Sigmoid colon (tissue), 4 donors: Measurements from ENCODE around the gene NR1H3.

Source experiments
- EP300 ChIP-seq, 4 donors: sonication (generic); formaldehyde crosslinking; IDR thresholded peaks; one replicate each; pipeline ENCODE4 v1.6.1; 2017; ENCODE audit warnings: antibody characterized with exemption in 4 of 4
- POLR2A ChIP-seq, 2 donors: fragments of 450-650 bp; IDR thresholded peaks; one replicate each; pipeline ENCODE4 v1.6.1; 2016; ENCODE audit warnings: antibody characterized with exemption in 2 of 2, mild to moderate bottlenecking in 2 of 2, moderate library complexity in 2 of 2
- TF ChIP-seq, protein P1 (sequence below), 4 experiments: fragments of 450-650 bp in 3 of 4; fragments of 200-600 bp in 1 of 4; IDR thresholded peaks; one replicate each; pipeline ENCODE4 v1.5.1; 2016 to 2019; ENCODE audit warnings: antibody characterized with exemption in 4 of 4, mild to moderate bottlenecking in 3 of 4, moderate library complexity in 2 of 4

- TF ChIP-seq, protein P1, sequence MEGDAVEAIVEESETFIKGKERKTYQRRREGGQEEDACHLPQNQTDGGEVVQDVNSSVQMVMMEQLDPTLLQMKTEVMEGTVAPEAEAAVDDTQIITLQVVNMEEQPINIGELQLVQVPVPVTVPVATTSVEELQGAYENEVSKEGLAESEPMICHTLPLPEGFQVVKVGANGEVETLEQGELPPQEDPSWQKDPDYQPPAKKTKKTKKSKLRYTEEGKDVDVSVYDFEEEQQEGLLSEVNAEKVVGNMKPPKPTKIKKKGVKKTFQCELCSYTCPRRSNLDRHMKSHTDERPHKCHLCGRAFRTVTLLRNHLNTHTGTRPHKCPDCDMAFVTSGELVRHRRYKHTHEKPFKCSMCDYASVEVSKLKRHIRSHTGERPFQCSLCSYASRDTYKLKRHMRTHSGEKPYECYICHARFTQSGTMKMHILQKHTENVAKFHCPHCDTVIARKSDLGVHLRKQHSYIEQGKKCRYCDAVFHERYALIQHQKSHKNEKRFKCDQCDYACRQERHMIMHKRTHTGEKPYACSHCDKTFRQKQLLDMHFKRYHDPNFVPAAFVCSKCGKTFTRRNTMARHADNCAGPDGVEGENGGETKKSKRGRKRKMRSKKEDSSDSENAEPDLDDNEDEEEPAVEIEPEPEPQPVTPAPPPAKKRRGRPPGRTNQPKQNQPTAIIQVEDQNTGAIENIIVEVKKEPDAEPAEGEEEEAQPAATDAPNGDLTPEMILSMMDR (IDR thresholded peaks at IDR 0.05) = no peak
- TF ChIP-seq POLR2A (IDR thresholded peaks at IDR 0.05) (no peak), EP300 (IDR thresholded peaks at IDR 0.05) (no peak)
Measured at GRCh38 chr11:47212938-47213337, 44.9 kb upstream of the NR1H3 start.
